Measurements from ENCODE around the gene CENPX. TPM values are rescaled to one million over a fixed set of nuclear protein-coding genes. Genes with fewer than 3 reads are reported as not detected.

The CENPX gene
- total and polyA plus RNA-seq, 2 donors = 19.1 to 124 TPM

DNA sequence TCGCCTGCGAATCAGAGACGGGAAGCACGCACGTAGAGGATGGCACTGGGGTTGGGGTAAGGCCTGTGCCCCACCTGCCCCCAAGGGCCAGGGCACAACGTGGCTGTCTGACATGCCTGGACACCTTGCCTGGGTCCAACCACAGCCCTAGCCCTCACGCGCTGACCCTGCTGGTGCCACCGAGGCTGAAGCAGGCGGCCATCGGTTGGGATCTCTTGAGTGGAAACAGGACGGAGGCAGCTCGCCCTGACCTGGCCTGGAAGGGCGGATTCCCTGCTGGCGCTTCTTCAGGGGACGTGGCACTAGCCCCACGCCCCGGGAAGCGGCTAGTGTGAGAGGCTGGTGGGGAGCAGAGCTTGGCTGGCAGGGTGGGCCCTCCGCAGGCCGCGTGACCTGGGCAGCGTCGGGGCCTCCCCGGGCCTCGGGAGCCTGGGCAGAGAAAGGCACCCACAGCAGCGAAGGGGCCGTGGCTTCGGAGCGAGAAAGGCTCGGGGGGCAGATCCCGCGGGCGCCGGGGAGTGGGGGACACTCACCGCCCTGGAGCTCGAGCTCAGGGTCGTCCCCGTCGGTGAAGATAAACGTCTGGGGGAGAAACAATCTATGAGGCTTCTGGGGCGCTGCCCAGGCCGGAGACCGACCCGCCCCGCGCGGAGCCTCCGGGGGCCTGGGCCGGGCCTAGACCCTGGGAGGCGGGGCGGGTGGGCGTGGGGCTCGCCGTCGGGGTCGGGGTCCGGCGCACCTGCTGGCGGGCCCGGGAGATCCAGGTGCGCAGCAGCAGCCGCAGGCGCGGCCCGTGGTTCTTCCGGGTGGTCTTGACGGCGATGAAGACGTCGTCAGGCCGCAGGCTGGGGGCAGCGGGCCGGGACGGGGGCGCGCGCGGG is 28.3 kb upstream of the CENPX start:
- peak overlapping the region; percentile 96 for H3K4me3 ChIP-seq (ENCODE audit: low read depth, low read length)

DNA sequence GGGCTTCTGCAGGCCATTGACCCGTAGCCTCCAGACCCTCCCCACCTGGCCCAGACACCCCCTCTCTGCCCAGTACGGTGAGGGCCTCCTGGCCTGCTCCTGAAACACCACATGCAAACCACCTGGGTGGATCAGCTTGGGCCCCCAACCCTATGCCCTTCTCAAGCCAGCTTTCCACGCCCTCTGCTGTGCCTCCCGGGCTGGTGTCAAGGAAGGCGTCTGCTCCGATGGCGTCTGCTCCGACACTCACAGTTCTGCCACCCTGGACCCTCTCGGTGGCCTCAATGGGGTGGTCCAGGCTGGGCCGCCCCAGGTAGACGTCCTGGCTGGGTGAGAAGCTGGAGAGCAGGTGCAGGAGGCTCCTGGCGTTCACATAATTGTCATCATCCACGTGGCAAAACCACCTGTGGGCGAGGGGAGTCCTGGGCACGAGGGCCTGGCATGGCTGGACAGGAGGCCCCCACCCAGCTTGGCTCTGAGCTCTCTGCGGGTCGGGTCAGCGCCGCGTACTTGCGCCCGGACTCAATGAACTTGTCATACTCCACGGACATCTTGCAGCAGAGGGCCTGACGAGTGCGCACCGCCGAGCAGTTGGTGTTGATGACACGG is 27.6 kb upstream of the CENPX start:
- peaks cover 2% of the 10 kb centered on the region for H3K4me1 ChIP-seq (ENCODE audit: insufficient read depth)

More for the DNA sequence above, 28.3 kb upstream of the CENPX start:
- DNase-seq (ENCODE audit: extremely low spot score) = no peak
- 12% methylated on average over 79 of the region's 79 CpGs for WGBS
- peaks cover 2% of the 10 kb centered on the region for H3K36me3 ChIP-seq (ENCODE audit: insufficient read depth)
- H3K4me1 ChIP-seq (ENCODE audit: insufficient read depth) = peaks cover 2% of the 10 kb centered on the region
- no peak overlapping the region for H3K27ac ChIP-seq (ENCODE audit: low read depth)

DNA sequence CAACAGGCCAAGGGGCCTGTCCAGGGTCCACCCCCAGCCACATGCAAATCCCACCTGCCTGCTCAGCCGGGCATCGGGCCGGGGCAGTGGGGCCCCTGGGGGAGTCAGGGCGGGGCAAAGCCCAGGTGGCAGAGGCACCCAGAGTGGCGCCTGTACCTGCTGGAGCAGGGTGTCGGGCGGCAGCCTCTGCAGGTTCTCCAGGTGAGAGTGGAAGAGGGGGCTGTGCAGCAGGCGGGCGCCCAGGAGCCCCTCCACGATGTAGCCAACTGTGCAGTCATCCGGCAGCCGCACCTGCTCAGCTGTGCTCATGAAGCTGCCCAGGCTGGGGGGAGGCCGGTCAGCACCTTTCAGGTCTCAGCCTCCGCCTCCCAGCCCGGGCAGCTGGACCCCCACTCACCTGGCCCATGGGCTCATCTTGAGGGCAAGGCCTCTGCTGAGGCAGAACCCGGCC is 26.9 kb upstream of the CENPX start:
- 93% methylated on average over 16 of the region's 16 CpGs for WGBS
- H3K4me1 ChIP-seq (ENCODE audit: insufficient read depth) = peaks cover 2% of the 10 kb centered on the region
- H3K4me3 ChIP-seq (ENCODE audit: low read depth, low read length) = no peak overlapping the region

More for the DNA sequence above, 27.6 kb upstream of the CENPX start:
- no peak for DNase-seq (ENCODE audit: extremely low spot score)
- WGBS = 87% methylated on average over 28 of the region's 28 CpGs
- Histone ChIP-seq H3K36me3 (ENCODE audit: insufficient read depth) (peaks cover 2% of the 10 kb centered on the region), H3K4me3 (ENCODE audit: low read depth, low read length) (peak overlapping the region; percentile 96), H3K27ac (ENCODE audit: low read depth) (no peak overlapping the region)

DNA sequence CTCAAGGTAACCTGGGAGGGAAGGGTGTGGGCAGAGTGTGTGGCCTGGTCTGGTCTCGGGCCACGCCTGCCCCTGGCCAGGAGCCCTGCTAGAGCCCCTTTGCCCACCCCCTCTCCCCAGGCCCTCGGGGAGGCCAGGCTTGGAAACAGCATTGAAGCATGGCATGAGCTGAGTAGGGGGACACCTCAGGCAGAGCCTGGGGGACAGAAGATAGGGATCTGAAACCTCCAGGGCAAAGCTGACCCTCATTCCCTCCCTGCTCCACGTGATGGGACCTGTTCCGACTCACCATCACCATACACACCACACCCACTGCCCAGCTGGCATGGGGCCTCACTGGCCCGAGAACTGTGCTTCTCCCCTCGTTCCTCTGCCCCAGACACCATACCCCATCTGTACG is 26.4 kb upstream of the CENPX start:
- WGBS = 84% methylated on average over 8 of the region's 8 CpGs
- DNase-seq (ENCODE audit: extremely low spot score) = no peak
- Histone ChIP-seq H3K36me3 (ENCODE audit: insufficient read depth) (peaks cover 2% of the 10 kb centered on the region), H3K4me1 (ENCODE audit: insufficient read depth) (peaks cover 2% of the 10 kb centered on the region), H3K4me3 (ENCODE audit: low read depth, low read length) (no peak overlapping the region), H3K27ac (ENCODE audit: low read depth) (no peak overlapping the region)

More for the DNA sequence above, 26.9 kb upstream of the CENPX start:
- Histone ChIP-seq H3K27ac (ENCODE audit: low read depth) (no peak overlapping the region), H3K36me3 (ENCODE audit: insufficient read depth) (peaks cover 2% of the 10 kb centered on the region)
- no peak for DNase-seq (ENCODE audit: extremely low spot score)

DNA sequence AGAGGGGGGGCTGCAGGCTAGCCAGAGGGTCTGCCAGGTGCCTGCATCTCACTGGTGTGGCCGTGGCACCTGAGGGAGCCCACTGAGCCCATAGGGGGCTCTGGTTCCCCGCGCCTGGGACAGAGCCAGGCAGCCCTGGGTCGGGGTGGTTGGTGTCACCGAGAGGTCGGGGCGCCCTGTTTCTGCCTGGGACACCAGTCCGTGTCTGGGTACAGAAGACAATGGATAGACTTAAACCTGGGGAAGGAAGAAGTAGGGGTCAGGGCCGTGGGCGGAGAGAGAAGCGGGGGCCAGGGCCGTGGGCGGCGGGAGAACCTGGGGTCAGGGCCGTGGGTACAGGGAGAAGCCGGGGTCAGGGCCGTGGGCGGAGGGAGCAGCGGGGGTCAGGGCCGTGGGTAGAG is 25.9 kb upstream of the CENPX start:
- Histone ChIP-seq H3K4me1 (ENCODE audit: insufficient read depth) (peaks cover 2% of the 10 kb centered on the region), H3K27ac (ENCODE audit: low read depth) (no peak overlapping the region), H3K36me3 (ENCODE audit: insufficient read depth) (peaks cover 2% of the 10 kb centered on the region), H3K4me3 (ENCODE audit: low read depth, low read length) (no peak overlapping the region)
- DNase-seq (ENCODE audit: extremely low spot score) = no peak
- 87% methylated on average over 20 of the region's 20 CpGs for WGBS

DNA sequence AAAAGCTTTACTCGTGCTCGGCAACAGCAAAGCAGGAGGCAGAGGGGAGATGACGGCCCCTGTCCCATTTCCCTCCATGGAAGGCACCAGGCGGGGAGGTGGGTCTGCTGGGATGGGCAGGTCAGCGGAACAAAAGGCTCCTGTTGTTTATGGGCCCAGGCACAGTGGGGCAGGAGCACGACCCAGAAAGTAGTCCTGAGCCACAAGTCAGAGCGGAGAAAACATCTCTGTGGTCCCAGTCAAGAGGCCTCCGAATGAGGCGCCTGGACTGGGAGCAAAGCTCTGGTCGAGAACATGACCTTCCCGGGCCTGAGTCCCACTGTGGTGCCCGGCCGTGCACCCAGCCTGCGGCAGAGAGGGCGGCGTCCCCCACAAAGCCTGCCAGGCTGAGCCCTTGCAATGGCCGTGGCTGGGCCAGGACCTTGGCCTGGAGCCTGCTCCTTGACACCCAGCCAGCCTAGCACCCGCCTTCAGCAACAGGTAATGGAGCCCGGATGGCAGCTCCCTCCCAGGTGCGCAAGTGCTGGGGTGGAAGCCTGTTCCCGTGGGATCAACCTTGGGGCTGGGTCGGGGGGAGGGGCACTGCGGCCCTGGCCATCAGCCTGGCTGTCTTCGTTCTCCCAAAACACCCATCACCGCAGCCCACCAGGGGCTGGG is 25.4 kb upstream of the CENPX start:
- no peak overlapping the region for H3K4me3 ChIP-seq (ENCODE audit: low read depth, low read length)
- H3K36me3 ChIP-seq (ENCODE audit: insufficient read depth) = peaks cover 2% of the 10 kb centered on the region
- DNase-seq (ENCODE audit: extremely low spot score) = no peak
- WGBS = 90% methylated on average over 25 of the region's 25 CpGs
- H3K27ac ChIP-seq (ENCODE audit: low read depth) = no peak overlapping the region
- peaks cover 2% of the 10 kb centered on the region for H3K4me1 ChIP-seq (ENCODE audit: insufficient read depth)

DNA sequence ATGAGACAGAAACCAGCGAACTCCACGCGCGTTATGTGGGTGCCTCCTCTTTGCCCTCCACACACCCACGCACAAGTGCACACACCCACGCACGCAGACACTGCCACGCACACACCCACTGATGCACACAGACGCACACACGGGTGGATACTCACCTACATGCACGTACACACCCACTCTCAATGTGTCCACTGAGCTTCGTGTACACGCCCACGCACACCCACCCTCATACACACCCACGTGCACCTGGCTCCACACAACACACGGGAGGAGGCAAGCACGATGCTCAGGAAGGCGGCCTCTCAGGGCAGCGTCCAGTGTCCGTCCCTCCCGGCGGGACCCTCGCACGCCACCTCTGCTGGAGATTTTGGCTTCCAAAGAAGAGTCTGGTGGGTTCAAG is 24.7 kb upstream of the CENPX start:
- Histone ChIP-seq H3K27ac (ENCODE audit: low read depth) (no peak overlapping the region), H3K4me3 (ENCODE audit: low read depth, low read length) (no peak overlapping the region), H3K4me1 (ENCODE audit: insufficient read depth) (peaks cover 1% of the 10 kb centered on the region), H3K36me3 (ENCODE audit: insufficient read depth) (peaks cover 2% of the 10 kb centered on the region)
- DNase-seq (ENCODE audit: extremely low spot score) = no peak
- 87% methylated on average over 24 of the region's 24 CpGs for WGBS

DNA sequence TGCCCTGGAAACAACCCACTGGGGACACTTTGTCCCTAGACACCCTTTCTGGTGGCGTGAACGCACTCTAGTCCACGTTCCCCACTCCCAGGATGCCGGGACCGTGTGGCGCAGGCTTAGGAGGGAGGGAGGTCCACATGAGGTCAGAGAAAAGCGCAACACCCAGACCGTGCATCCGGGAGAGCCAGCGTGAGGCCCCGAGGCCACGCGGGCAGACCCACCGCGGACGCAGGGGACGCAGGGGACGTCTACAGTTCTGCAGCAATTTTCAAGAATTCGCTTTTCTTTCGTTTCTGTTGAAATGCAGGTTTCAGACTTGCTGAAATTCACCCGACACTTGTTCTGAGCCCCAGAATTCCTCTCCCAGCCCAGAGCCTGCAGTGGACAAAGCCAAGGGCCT is 24.2 kb upstream of the CENPX start:
- DNase-seq (ENCODE audit: extremely low spot score) = no peak
- no peaks in the 10 kb centered on the region for H3K4me1 ChIP-seq (ENCODE audit: insufficient read depth)
- WGBS = 90% methylated on average over 21 of the region's 21 CpGs
- H3K36me3 ChIP-seq (ENCODE audit: insufficient read depth) = peaks cover 2% of the 10 kb centered on the region
- no peak overlapping the region for H3K4me3 ChIP-seq (ENCODE audit: low read depth, low read length)
- no peak overlapping the region for H3K27ac ChIP-seq (ENCODE audit: low read depth)

DNA sequence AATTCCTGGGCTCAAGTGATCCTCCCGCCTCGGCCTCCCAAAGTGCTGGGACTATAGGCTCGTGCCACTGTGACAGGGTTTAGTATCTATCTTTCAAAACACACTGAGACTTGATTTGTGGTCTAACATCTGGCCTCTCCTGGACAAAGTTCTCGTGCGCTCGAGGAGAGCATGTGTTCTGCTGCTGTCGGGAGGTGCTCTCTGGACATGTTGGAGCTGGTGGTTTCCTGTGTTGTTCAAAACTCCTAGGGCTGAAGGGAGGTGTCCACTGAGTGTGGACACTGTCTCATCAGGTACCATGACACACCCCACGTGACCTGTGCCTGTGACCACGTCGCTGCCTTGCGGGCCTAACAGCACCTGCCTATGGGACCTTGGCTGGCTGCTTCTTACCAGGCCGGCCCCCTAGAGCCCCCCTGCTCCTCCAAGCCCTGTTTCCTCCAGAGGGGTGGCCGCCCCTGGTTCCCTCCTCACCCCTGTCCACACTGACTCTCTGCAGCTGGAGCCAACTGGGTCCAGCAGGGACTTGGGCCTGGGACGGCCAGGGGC is 23.3 kb upstream of the CENPX start:
- 69% methylated on average over 14 of the region's 14 CpGs for WGBS
- DNase-seq (ENCODE audit: extremely low spot score) = no peak

DNA sequence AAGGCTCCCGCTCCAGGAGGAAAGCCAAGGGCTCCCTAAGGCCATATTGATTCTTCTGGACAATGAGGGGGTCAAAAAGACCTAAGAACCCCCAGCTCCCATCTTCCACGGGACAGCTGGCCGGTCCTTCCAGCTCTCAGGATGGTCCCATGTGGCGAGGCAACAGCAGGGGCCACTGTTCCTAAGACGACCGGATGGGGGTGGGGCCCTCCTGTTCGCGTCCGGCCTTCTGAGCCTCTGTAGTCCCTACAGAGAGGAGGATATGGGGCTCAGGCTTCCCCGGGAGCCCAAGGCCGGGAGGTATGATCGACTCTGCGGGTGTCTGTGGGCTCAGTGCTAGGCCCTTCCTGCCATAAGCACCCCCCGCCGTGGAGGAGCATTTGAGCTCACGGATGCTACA is 20.8 kb upstream of the CENPX start:
- Histone ChIP-seq H3K27ac (ENCODE audit: low read depth) (no peak overlapping the region), H3K36me3 (ENCODE audit: insufficient read depth) (no peaks in the 10 kb centered on the region), H3K4me3 (ENCODE audit: low read depth, low read length) (no peak overlapping the region), H3K4me1 (ENCODE audit: insufficient read depth) (no peaks in the 10 kb centered on the region)
- no peak for DNase-seq (ENCODE audit: extremely low spot score)
- 59% methylated on average over 16 of the region's 16 CpGs for WGBS

More for the DNA sequence above, 23.3 kb upstream of the CENPX start:
- H3K36me3 ChIP-seq (ENCODE audit: insufficient read depth) = peaks cover 2% of the 10 kb centered on the region
- no peaks in the 10 kb centered on the region for H3K4me1 ChIP-seq (ENCODE audit: insufficient read depth)
- no peak overlapping the region for H3K4me3 ChIP-seq (ENCODE audit: low read depth, low read length)
- H3K27ac ChIP-seq (ENCODE audit: low read depth) = no peak overlapping the region

DNA sequence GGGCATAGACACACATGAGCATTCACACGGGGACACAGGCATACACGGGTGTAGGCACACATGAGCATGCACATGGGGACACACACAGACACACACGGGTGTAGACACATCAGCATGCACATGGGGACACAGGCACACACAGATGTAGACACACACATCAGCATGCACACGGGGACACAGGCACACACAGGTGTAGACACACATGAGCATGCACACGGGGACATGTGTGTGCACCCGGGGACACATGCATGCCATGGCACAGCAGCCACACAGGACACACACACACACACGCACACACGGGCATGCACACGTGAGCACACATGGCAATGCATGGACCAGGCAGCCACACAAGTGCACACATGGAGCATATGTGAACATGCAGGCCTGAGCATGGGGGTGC is 20.0 kb upstream of the CENPX start:
- 90% methylated on average over 9 of the region's 9 CpGs for WGBS
- no peak for DNase-seq (ENCODE audit: extremely low spot score)

DNA sequence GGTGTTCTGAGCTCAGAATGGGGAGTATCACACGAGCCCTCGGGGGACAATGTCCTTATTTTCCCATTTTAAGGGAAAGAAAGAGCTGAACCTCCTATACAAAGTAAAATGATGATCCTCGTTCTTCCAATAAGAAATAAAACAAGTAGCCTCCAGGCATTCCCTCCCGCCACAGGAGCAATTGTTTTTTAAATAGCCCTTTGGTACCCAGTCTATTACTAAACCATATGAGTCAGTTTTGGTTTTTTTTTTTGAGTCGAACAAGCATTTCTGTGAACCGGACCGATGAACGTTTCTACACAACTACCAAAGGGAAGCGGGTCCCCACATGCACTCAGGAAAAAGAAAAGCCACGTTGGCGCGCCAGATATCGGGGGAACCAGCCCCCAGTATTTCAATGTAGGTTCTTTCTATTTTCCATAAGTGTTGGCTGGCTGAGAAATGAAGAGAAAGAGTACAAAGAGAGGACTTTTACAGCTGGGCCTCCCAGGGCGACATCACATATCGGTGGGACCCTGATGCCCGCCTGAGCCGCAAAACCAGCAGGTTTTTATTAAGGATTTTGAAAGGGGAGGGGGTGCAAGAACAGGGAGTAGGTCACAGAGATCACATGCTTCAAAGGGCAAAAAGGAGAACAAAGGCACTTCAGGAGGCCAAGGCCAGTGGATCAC is 18.6 kb upstream of the CENPX start:
- Histone ChIP-seq H3K4me1 (ENCODE audit: insufficient read depth) (no peaks in the 10 kb centered on the region), H3K27ac (ENCODE audit: low read depth) (no peak overlapping the region), H3K4me3 (ENCODE audit: low read depth, low read length) (no peak overlapping the region), H3K36me3 (ENCODE audit: insufficient read depth) (no peaks in the 10 kb centered on the region)
- DNase-seq (ENCODE audit: extremely low spot score) = no peak
- WGBS = 80% methylated on average over 17 of the region's 17 CpGs

More for the DNA sequence above, 20.0 kb upstream of the CENPX start:
- H3K4me1 ChIP-seq (ENCODE audit: insufficient read depth) = no peaks in the 10 kb centered on the region
- no peak overlapping the region for H3K27ac ChIP-seq (ENCODE audit: low read depth)
- H3K4me3 ChIP-seq (ENCODE audit: low read depth, low read length) = no peak overlapping the region
- H3K36me3 ChIP-seq (ENCODE audit: insufficient read depth) = no peaks in the 10 kb centered on the region

DNA sequence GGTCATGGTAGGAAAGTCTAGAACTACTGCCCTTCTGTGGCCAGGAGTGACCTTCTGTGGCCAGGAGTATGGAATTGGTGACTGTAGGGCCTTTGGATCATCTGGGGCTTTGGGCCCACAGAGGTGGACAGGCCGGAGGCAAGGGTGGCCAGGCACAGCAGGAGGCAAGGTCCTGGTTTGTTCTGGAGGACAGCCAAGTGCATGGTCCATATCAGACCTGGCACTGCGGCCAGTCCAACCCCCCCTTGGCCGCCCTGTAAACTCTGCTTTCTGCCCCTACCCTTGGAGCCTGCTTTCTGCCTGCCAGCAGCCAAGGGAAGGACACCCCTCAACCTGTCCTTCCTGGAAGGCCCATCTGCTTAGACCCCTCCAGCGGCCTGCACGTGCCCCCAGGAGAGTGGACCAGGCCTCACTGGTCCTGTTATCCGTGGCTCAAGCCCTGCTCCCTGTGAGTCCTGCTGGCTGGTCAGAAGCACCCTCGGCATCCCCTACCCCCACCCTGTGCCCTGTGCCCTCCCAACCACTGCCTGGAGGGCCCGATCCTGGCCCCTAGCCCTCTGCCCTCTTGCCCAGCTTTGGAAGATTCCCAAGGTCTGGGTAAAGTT is 17.1 kb upstream of the CENPX start:
- no peak overlapping the region for H3K4me3 ChIP-seq (ENCODE audit: low read depth, low read length)
- no peaks in the 10 kb centered on the region for H3K4me1 ChIP-seq (ENCODE audit: insufficient read depth)
- no peak for DNase-seq (ENCODE audit: extremely low spot score)
- WGBS = 90% methylated on average over 8 of the region's 8 CpGs
- H3K27ac ChIP-seq (ENCODE audit: low read depth) = no peak overlapping the region
- H3K36me3 ChIP-seq (ENCODE audit: insufficient read depth) = no peaks in the 10 kb centered on the region

Data from urinary bladder (tissue), 4 donors.